ENCODE measurements around the gene TMEM141. TPM values are rescaled to one million over a fixed set of nuclear protein-coding genes. Genes with fewer than 3 reads are reported as not detected.

TMEM141 gene
- total RNA-seq, 1 donor from 2014 or later, result 64.4 TPM

GRCh38 chr9:136744773-136745172 lies 46.4 kb upstream of the TMEM141 start:
- no peak for DNase-seq
- H3K27ac ChIP-seq, result no peak overlapping the region
- no peak for TF ChIP-seq CTCF (IDR thresholded peaks at IDR 0.05)

GRCh38 chr9:136745389-136746154 lies 45.6 kb upstream of the TMEM141 start:
- Histone ChIP-seq H3K9me3 (no peaks in the 10 kb centered on the region), H3K4me3 (peak overlapping the region; percentile 21), H3K4me1 (peaks cover 29% of the 10 kb centered on the region), H3K27me3 (peaks cover 31% of the 10 kb centered on the region), H3K36me3 (no peaks in the 10 kb centered on the region), H3K27ac (no peak overlapping the region)
- no peak for DNase-seq
- intact Hi-C loops (cut with DNase I), result no loop called here
- no peak for TF ChIP-seq CTCF (IDR thresholded peaks at IDR 0.05)
- ATAC-seq, result no peak

More at GRCh38 chr9:136744773-136745172, 46.4 kb upstream of the TMEM141 start:
- Histone ChIP-seq H3K4me3 (no peak overlapping the region), H3K27me3 (peaks cover 31% of the 10 kb centered on the region), H3K4me1 (peaks cover 29% of the 10 kb centered on the region), H3K9me3 (no peaks in the 10 kb centered on the region), H3K36me3 (no peaks in the 10 kb centered on the region)
- intact Hi-C loops (cut with DNase I), result no loop called here
- no peak for ATAC-seq

- Histone ChIP-seq H3K36me3 (no peaks in the 10 kb centered on the region), H3K27ac (no peak overlapping the region), H3K27me3 (peaks cover 31% of the 10 kb centered on the region), H3K4me3 (no peak overlapping the region), H3K9me3 (no peaks in the 10 kb centered on the region), H3K4me1 (peaks cover 26% of the 10 kb centered on the region)
- DNase-seq (no peak), ATAC-seq (no peak)
- no peak for TF ChIP-seq CTCF (IDR thresholded peaks at IDR 0.05)
- intact Hi-C loops (cut with DNase I), result no loop called here
These were observed 45.0 kb upstream of the TMEM141 start for GRCh38 chr9:136746155-136746490.

DNA sequence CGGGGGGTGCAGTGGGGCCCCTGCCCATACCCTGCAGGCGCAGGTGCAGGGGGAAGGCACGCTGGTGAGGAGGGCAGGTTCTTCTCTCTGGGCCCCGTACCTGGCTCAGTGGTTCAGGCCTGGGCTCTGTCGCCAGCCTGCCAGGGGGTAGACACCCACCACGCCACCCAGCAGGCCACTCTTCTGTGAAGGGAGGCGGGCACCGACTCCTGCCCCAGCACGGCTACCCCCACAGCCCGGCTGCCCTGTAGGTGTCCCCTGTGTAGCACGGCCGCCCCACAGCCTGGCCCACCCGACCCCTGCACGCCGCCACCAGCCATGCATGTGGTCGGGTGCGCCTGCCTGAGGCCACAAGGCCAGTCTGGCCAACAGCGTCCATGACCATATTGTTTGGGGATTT lies 44.5 kb upstream of the TMEM141 start:
- intact Hi-C loops (cut with DNase I), result no loop called here
- H3K4me1 ChIP-seq, result peaks cover 21% of the 10 kb centered on the region
- no peaks in the 10 kb centered on the region for H3K36me3 ChIP-seq
- no peak for TF ChIP-seq CTCF (IDR thresholded peaks at IDR 0.05)
- no peak overlapping the region for H3K4me3 ChIP-seq
- no peak for DNase-seq
- H3K27ac ChIP-seq, result no peak overlapping the region
- ATAC-seq, result no peak
- peaks cover 28% of the 10 kb centered on the region for H3K27me3 ChIP-seq
- no peaks in the 10 kb centered on the region for H3K9me3 ChIP-seq

GRCh38 chr9:136747161-136748060 lies 43.7 kb upstream of the TMEM141 start:
- Histone ChIP-seq H3K36me3 (no peaks in the 10 kb centered on the region), H3K27ac (no peak overlapping the region), H3K27me3 (peaks cover 20% of the 10 kb centered on the region), H3K4me3 (no peak overlapping the region), H3K4me1 (peaks cover 13% of the 10 kb centered on the region), H3K9me3 (no peaks in the 10 kb centered on the region)
- DNase-seq (no peak), ATAC-seq (no peak)
- TF ChIP-seq CTCF (IDR thresholded peaks at IDR 0.05), result no peak
- intact Hi-C loops (cut with DNase I), result no loop called here

Measured in upper lobe of right lung (tissue), 1 donor.